CD4-positive, alpha-beta T cell treated with Interferon alpha-2 for 1 hour (primary cell): ENCODE data around the gene MIAT.
A peak's percentile ranks its signal among the peaks of the same experiment; 100 is the strongest.

Experiments
- DNase-seq, 2 donors: peaks; one replicate each; pipeline ENCODE4 v3.0.0-alpha.2; 2020 to 2022

The MIAT gene

GRCh38 chr22:26670459-26670858, 13.1 kb downstream of the MIAT start:
- no peak for DNase-seq

GRCh38 chr22:26671317-26672059, 14.1 kb downstream of the MIAT start:
- DNase-seq: peak; percentile 72 to 80

GRCh38 chr22:26672060-26672471, 14.7 kb downstream of the MIAT start:
- peak in 1 of 2 donors; percentile 43 for DNase-seq

- DNase-seq: peak; percentile 91 to 95
Observed at GRCh38 chr22:26672590-26673468, 15.4 kb downstream of the MIAT start.

- peak in 1 of 2 donors; percentile 26 for DNase-seq
Observed at GRCh38 chr22:26673486-26673885, 16.1 kb downstream of the MIAT start.

GRCh38 chr22:26674211-26675190, 17.1 kb downstream of the MIAT start:
- peak in 1 of 2 donors; percentile 37 for DNase-seq

GRCh38 chr22:26675687-26676268, 18.4 kb downstream of the MIAT start:
- DNase-seq: no peak

- no peak for DNase-seq
Observed at GRCh38 chr22:26677217-26677616, 19.8 kb downstream of the MIAT start.

GRCh38 chr22:26679003-26679629, 21.7 kb downstream of the MIAT start:
- DNase-seq: peak; percentile 64 to 78

- no peak for DNase-seq
Observed at GRCh38 chr22:26680485-26680884, 23.1 kb downstream of the MIAT start.

- no peak for DNase-seq
Observed at GRCh38 chr22:26681395-26681821, 24.0 kb downstream of the MIAT start.

- no peak for DNase-seq
Observed at GRCh38 chr22:26684168-26684567, 26.8 kb downstream of the MIAT start.

GRCh38 chr22:26685601-26686000, 28.2 kb downstream of the MIAT start:
- no peak for DNase-seq

- DNase-seq: no peak
Observed at GRCh38 chr22:26687439-26687838, 30.1 kb downstream of the MIAT start.

GRCh38 chr22:26689513-26690301, 32.3 kb downstream of the MIAT start:
- DNase-seq: no peak

GRCh38 chr22:26690654-26691376, 33.4 kb downstream of the MIAT start:
- DNase-seq: no peak

GRCh38 chr22:26691377-26691716, 34.0 kb downstream of the MIAT start:
- no peak for DNase-seq

- DNase-seq: no peak
Observed at GRCh38 chr22:26692215-26692614, 34.8 kb downstream of the MIAT start.

GRCh38 chr22:26697151-26697550, 39.8 kb downstream of the MIAT start:
- DNase-seq: no peak

- no peak for DNase-seq
Observed at GRCh38 chr22:26700462-26700861, 43.1 kb downstream of the MIAT start.
